ENCODE measurements around the gene SRL.

DNA sequence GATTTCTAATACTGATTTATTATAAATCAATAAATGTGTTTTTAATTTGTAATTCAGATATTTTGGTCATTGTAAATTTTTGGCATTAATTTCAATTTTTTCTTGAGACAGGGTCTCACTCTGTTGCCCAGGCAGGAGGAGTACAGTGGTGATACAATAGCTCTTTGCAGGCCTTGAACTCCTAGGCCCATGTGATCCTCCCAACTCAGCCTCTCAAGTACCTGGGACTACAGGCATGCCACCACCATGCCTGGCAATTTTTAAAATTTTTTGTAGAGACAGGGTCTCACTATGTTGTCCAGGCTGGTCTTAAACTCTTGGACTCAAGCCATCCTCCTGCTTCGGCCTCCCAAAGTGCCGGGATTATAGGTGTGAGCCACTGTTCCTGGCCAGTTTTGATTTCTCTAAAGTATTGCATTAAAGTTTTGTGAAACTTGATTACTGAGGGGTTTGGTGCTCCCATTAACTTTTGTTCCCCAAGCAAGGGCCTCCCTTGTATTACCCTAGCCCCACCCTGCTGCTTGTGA lies 36.2 kb upstream of the SRL start:
- TF ChIP-seq, protein P1, sequence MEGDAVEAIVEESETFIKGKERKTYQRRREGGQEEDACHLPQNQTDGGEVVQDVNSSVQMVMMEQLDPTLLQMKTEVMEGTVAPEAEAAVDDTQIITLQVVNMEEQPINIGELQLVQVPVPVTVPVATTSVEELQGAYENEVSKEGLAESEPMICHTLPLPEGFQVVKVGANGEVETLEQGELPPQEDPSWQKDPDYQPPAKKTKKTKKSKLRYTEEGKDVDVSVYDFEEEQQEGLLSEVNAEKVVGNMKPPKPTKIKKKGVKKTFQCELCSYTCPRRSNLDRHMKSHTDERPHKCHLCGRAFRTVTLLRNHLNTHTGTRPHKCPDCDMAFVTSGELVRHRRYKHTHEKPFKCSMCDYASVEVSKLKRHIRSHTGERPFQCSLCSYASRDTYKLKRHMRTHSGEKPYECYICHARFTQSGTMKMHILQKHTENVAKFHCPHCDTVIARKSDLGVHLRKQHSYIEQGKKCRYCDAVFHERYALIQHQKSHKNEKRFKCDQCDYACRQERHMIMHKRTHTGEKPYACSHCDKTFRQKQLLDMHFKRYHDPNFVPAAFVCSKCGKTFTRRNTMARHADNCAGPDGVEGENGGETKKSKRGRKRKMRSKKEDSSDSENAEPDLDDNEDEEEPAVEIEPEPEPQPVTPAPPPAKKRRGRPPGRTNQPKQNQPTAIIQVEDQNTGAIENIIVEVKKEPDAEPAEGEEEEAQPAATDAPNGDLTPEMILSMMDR (IDR thresholded peaks at IDR 0.05; ENCODE audit: low read depth, low read length, missing input control), result no peak
- TF ChIP-seq, protein P2, sequence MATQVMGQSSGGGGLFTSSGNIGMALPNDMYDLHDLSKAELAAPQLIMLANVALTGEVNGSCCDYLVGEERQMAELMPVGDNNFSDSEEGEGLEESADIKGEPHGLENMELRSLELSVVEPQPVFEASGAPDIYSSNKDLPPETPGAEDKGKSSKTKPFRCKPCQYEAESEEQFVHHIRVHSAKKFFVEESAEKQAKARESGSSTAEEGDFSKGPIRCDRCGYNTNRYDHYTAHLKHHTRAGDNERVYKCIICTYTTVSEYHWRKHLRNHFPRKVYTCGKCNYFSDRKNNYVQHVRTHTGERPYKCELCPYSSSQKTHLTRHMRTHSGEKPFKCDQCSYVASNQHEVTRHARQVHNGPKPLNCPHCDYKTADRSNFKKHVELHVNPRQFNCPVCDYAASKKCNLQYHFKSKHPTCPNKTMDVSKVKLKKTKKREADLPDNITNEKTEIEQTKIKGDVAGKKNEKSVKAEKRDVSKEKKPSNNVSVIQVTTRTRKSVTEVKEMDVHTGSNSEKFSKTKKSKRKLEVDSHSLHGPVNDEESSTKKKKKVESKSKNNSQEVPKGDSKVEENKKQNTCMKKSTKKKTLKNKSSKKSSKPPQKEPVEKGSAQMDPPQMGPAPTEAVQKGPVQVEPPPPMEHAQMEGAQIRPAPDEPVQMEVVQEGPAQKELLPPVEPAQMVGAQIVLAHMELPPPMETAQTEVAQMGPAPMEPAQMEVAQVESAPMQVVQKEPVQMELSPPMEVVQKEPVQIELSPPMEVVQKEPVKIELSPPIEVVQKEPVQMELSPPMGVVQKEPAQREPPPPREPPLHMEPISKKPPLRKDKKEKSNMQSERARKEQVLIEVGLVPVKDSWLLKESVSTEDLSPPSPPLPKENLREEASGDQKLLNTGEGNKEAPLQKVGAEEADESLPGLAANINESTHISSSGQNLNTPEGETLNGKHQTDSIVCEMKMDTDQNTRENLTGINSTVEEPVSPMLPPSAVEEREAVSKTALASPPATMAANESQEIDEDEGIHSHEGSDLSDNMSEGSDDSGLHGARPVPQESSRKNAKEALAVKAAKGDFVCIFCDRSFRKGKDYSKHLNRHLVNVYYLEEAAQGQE (IDR thresholded peaks at IDR 0.05), result no peak
- TF ChIP-seq TAF1 (conservative IDR thresholded peaks at IDR 0.05) (no peak), RXRA (IDR thresholded peaks at IDR 0.05) (no peak), SP1 (IDR thresholded peaks at IDR 0.05) (no peak), FOXA1 (IDR thresholded peaks at IDR 0.05) (no peak), JUND (IDR thresholded peaks at IDR 0.05) (no peak), HNF4G (IDR thresholded peaks at IDR 0.05) (no peak), GABPA (IDR thresholded peaks at IDR 0.05 in 1 of 2, conservative IDR thresholded peaks at IDR 0.05 in 1 of 2) (no peak), EGR1 (IDR thresholded peaks at IDR 0.05; ENCODE audit: low read depth in 2 of 2) (no peak)
- TF ChIP-seq, protein P3, sequence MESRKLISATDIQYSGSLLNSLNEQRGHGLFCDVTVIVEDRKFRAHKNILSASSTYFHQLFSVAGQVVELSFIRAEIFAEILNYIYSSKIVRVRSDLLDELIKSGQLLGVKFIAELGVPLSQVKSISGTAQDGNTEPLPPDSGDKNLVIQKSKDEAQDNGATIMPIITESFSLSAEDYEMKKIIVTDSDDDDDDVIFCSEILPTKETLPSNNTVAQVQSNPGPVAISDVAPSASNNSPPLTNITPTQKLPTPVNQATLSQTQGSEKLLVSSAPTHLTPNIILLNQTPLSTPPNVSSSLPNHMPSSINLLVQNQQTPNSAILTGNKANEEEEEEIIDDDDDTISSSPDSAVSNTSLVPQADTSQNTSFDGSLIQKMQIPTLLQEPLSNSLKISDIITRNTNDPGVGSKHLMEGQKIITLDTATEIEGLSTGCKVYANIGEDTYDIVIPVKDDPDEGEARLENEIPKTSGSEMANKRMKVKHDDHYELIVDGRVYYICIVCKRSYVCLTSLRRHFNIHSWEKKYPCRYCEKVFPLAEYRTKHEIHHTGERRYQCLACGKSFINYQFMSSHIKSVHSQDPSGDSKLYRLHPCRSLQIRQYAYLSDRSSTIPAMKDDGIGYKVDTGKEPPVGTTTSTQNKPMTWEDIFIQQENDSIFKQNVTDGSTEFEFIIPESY (IDR thresholded peaks at IDR 0.05), result no peak

Data from liver (tissue), 3 donors.